Activated CD4-positive, CD25-positive, alpha-beta regulatory T cell (primary cell): ENCODE results near the gene RASGRF2.
"Not testable (repeated sequence)": the region's sequence is repeated elsewhere in the genome, so short reads cannot be mapped to it uniquely, and the experiment has no call there.

Experiments used
- DNase-seq, 4 experiments: peaks; one replicate each; lab custom pipeline; 2025; lab: John Stamatoyannopoulos, UW

Gene RASGRF2

GRCh38 chr5:80986382-80986781, 26.2 kb downstream of the RASGRF2 start:
- DNase-seq, result no peak

- no peak for DNase-seq
Measured at GRCh38 chr5:80987078-80987766, 27.1 kb downstream of the RASGRF2 start.

- DNase-seq, result no peak
Measured at GRCh38 chr5:80988419-80988935, 28.3 kb downstream of the RASGRF2 start.

DNA sequence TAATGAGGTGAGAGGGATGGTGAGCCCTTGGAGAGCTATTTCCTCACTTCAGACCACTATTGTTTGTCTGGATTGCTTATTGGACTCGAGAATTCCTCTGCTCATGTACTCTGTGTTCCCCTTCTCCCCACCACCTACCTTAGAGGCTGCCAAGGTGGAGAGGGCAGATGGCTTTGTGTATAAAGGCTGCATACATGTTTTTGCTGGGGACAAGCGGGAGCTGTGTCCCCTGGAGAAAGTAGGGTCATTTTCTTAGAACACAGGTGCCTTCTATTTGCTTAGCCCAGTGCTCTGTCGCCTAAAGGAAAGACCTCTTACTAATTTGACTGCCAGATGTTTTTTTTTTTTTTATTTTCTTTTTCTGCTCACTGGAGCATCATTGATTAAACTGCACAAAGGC, 29.7 kb downstream of the RASGRF2 start:
- DNase-seq, result no peak

DNA sequence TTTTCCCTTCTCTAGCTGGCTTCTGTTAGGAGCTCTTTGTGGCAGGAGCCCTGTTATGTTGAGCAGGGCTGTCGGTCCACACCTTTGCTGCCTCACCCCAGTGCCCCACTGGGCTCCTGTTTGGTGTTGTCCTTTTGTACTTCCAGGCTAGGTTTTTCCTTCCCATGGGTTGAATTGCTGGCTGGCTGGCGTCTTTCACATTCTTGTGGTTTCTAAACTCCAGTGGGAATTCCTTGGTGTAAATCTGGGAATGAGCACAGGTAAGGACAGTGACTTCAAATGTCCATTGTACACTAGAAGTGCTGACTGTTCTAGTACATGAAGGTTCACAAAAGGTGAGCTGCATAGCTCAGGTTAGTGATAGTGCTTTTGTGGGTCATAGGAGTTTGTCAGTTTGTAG, 30.4 kb downstream of the RASGRF2 start:
- DNase-seq, result no peak

- DNase-seq, result no peak
Measured at GRCh38 chr5:80990971-80991370, 30.8 kb downstream of the RASGRF2 start.

- DNase-seq, result no peak
Measured at GRCh38 chr5:80995908-80996307, 35.7 kb downstream of the RASGRF2 start.

DNA sequence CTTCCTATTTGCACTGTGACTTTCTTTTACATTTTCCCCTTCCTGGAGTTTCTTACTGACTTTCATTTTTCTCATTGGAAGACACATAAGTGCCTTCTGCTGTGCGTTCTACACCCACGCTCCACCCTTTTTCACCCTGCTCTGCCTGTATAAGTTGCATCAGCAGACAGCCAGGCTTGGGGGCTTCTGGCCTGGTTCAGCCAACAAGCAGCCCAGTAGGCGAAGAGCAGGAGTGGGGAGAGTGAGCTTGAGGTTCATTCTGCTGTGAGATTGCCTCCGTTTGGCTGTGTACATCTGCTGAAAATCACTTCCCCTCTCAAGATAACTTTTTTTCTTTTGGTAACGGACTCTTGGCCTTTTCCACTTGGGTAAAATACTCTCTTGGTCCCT, 38.4 kb downstream of the RASGRF2 start:
- no peak for DNase-seq

GRCh38 chr5:81003811-81004386, 43.7 kb downstream of the RASGRF2 start:
- no peak for DNase-seq

- no peak for DNase-seq
Measured at GRCh38 chr5:81005708-81006107, 45.5 kb downstream of the RASGRF2 start.

DNA sequence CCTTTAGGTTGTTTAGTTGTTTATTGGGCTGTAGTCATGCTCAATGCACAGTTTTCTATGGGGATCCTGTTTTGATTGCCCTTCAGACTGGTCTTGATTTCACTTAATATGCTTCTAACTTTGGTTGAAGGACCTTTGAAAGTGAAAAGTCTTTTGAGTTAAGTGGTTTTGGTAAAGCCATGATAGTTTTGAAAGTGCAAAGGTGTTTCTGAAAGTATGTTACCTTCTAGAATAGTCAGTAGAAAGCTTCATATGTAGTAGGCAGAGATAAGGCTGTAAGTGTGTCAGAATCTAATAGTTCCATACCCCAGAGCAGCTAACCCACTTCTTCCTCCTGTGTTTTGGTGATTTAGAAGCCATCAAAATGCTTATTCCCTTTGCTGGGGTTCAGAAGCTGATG, 46.1 kb downstream of the RASGRF2 start:
- DNase-seq, result no peak

GRCh38 chr5:81006947-81007636, 46.9 kb downstream of the RASGRF2 start:
- DNase-seq, result peak in 1 of 4 experiments; percentile 6

DNA sequence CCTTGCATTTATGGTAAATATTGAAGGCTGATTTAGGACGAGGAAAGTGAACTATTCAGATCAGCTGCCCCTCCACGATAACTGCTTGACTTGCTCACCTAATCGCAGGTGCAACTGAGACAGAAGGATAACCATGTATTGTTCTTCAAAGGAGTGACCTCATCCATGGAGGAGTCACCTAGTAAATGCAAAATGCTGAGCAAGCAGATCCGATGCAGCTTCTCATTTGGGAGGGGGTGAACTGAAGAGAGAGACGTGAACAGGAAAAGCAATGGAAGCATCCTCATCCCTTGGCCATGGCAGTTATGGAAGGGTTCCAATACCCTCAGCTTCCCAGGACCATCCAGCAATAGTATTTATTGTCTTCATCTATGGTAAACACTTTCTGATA, 47.5 kb downstream of the RASGRF2 start:
- no peak for DNase-seq

DNA sequence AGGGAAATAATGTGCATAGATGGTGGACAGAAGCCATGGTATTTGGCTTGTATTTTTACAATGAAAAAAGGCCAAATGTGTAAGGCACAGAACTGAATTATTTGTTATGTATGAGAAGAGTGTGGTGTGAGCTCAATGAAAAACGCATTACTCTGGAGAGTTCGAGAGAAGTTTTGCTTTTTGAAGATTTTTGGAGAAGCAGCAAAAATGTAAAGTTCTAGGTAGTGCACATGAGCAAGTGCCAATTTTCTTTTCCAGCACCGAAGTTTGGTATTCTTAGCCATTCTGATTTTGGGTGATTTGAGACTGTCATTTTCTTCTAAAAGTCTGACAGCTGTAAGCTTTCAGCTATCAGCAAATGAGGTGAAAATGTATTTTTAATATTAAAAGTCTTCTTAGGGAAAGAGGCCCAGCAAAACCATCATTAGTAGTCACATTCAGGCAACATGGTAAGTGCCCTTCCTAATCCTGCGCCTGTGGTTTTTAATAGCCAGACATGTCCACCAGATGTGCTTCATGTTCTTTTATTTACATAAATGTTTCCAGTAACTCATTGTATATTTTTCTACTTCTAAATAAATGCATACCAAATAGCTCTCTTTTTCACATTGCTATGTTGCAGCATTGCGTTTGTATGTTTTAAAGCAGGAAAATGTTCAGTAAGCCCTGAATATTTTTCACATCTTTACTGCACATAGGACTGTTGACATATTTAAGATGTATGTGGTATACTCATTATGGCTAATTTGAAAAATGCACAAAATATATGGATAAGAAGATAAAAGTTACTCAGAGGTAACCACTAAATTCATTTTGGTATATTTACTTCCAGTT, 50.4 kb downstream of the RASGRF2 start:
- no peak for DNase-seq

GRCh38 chr5:81014348-81014747, 54.2 kb downstream of the RASGRF2 start:
- DNase-seq, result no peak

DNA sequence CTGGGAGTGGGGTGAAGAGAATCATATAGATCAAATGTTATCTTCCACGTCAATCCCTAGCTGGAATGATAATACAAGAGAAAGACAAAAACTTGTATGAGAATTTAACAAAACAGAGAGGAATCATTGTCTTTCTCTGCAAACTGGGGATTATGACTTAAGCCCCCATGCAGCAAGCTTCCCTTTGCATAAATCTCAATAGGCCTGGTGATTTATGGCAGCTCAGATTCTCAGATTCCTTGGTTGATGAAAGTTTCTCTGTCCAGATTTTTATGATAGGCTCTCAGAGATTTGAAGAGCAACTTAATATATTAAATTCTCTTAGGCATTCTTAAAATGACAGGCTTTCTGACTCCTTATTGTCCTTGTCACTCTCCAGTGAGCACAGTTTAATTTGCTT, 56.0 kb downstream of the RASGRF2 start:
- no peak for DNase-seq

- no peak for DNase-seq
Measured at GRCh38 chr5:81017320-81017719, 57.2 kb downstream of the RASGRF2 start.

DNA sequence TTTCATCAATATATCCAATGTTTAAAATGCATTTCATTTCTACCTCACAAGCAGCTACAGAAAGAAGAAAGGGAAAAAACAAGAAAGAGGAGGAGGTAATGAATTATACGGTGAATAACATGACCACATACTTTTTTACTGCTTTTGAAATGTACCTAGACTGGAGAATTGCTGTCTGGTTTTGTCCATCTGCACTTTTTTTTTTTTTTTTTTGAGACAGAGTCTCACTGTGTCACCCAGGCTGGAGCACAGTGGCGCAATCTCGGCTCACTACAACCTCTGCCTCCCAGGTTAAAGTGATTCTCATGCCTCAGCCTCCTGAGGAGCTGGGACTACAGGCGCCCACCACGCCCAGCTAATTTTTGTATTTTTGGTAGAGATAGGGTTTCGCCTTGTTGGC, 58.4 kb downstream of the RASGRF2 start:
- not testable (repeated sequence) for DNase-seq

DNA sequence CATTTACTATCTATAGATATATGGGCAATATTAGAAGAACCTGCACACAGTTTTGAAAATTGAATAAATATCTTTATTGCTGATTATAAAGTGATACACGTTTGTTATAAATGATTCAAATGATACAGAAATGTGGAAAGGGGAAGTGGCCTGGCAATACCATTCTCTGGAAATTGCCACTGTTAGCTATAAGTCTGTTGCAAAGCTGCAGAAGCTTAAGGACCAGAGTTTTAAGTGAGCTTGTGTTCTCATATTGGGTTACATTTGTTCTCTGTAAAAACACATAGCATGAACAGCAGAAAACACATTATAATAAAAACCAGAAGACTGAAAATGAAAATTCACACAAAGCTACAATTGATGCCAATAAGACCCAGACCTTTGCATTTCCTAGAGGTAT, 59.6 kb downstream of the RASGRF2 start:
- no peak for DNase-seq

- no peak for DNase-seq
Measured at GRCh38 chr5:81020478-81021167, 60.5 kb downstream of the RASGRF2 start.

DNA sequence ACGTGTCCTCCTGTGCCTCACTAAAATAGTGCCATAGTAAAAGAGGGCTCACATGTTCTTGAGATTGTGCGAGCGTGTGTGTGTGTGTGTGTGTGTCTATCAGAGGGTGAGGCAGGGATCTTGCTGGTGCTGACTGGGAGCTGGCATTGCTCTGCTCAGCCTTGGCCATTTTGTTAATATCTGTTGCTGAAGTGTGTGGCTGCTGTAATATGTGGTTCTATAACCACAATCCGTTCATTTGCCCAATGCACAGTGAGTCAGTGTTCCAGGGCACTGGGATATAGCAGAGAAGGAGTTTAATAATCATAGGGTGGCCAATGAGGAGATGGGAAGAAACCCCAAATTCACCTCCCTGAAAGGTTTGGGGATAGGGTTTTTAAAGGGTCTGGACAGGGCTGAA, 61.3 kb downstream of the RASGRF2 start:
- DNase-seq, result no peak
